Inferior parietal cortex (tissue), 1 donor: ENCODE results near the gene ATP11A.
A peak's percentile ranks its signal among the peaks of the same experiment; 100 is the strongest.
"Not testable (repeated sequence)": the region's sequence is repeated elsewhere in the genome, so short reads cannot be mapped to it uniquely, and the experiment has no call there.

Source experiments
- DNase-seq: peaks from one replicate; pipeline ENCODE4 v3.0.0-alpha.2; 2016; ENCODE audit errors: extremely low spot score

Gene ATP11A

GRCh38 chr13:112795277-112795676 is 105.4 kb downstream of the ATP11A start:
- DNase-seq = no peak

- no peak for DNase-seq
Measured at GRCh38 chr13:112796190-112796915, 106.5 kb downstream of the ATP11A start.

- no peak for DNase-seq
Measured at GRCh38 chr13:112799394-112799793, 109.6 kb downstream of the ATP11A start.

- DNase-seq = no peak
Measured at GRCh38 chr13:112800057-112800456, 110.2 kb downstream of the ATP11A start.

GRCh38 chr13:112800807-112801206 is 111.0 kb downstream of the ATP11A start:
- not testable (repeated sequence) for DNase-seq

- no peak for DNase-seq
Measured at GRCh38 chr13:112802802-112803195, 113.0 kb downstream of the ATP11A start.

GRCh38 chr13:112803422-112803821 is 113.6 kb downstream of the ATP11A start:
- DNase-seq = no peak

- no peak for DNase-seq
Measured at GRCh38 chr13:112804374-112804773, 114.5 kb downstream of the ATP11A start.

GRCh38 chr13:112806739-112807652 is 117.2 kb downstream of the ATP11A start:
- peak; percentile 15 for DNase-seq

- no peak for DNase-seq
Measured at GRCh38 chr13:112807653-112808376, 118.0 kb downstream of the ATP11A start.

- no peak for DNase-seq
Measured at GRCh38 chr13:112808377-112809140, 118.7 kb downstream of the ATP11A start.

- DNase-seq = no peak
Measured at GRCh38 chr13:112809332-112810315, 119.8 kb downstream of the ATP11A start.

GRCh38 chr13:112810608-112811007 is 120.8 kb downstream of the ATP11A start:
- no peak for DNase-seq

- no peak for DNase-seq
Measured at GRCh38 chr13:112812306-112813055, 122.6 kb downstream of the ATP11A start.

- DNase-seq = no peak
Measured at GRCh38 chr13:112813552-112813951, 123.7 kb downstream of the ATP11A start.

- DNase-seq = no peak
Measured at GRCh38 chr13:112814905-112815585, 125.2 kb downstream of the ATP11A start.

GRCh38 chr13:112815871-112816270 is 126.0 kb downstream of the ATP11A start:
- DNase-seq = no peak

GRCh38 chr13:112818040-112818697 is 128.3 kb downstream of the ATP11A start:
- no peak for DNase-seq
